ENCODE data around the gene CDK12.

DNA sequence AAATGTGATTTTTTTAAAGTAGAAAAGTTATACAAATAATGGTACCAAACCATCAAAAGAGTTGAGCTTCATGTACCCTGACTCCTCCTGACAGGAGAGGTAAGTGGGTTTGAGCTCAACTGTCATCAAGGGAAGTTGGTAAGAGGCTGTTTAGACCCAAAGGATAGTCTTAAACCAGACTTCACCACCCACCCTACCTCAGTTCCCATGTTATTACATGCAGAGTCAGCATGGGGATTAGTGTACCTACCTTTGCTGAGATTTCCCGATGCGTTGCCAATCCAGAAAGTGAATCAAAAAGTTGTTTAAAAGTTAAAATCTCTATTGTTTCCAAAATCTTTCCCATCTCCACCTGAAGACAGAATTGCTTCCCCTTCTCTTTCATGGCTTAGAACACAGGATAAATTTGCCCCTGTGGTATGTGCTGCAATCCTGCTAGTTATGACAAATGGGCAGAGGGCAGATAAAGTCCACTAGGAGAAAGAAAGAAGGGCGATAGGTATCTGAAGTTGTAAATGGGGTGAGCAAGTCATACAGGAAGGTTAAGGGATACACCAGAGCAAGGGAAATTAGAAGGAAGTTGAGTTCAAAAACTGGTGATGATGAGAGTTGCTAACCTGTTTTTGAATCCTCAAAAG lies 73.6 kb downstream of the CDK12 start:
- TF ChIP-seq CTCF (IDR thresholded peaks at IDR 0.05; ENCODE audit: low read length): no peak
- TF ChIP-seq EZH2 (IDR thresholded peaks at IDR 0.05; ENCODE audit: borderline replicate concordance, low read length): no peak

All from OCI-LY1 (cell line).